Progenitor cell of endocrine pancreas (in vitro differentiated cells): Measurements from ENCODE around the gene UTP15. TPM values are rescaled to one million over a fixed set of nuclear protein-coding genes. Genes with fewer than 3 reads are reported as not detected.

Experiments
- DNase-seq: peaks from one replicate; pipeline ENCODE4 v3.0.0; 2021; ENCODE audit warnings: low spot score; ENCODE audit not compliant: unreplicated experiment
- H3K27ac Mint-ChIP-seq: 2 replicates; pipeline ENCODE4 v1.8.0; 2021; ENCODE audit warnings: mild to moderate bottlenecking, moderate library complexity, mixed read lengths
- H3K27me3 Mint-ChIP-seq: 2 replicates; pipeline ENCODE4 v1.8.0; 2021; ENCODE audit warnings: mixed read lengths
- H3K36me3 Mint-ChIP-seq: 2 replicates; pipeline ENCODE4 v1.8.0; 2022; ENCODE audit warnings: mixed read lengths; ENCODE audit not compliant: insufficient read depth
- H3K4me1 Mint-ChIP-seq: 2 replicates; pipeline ENCODE4 v1.8.0; 2021; ENCODE audit warnings: low read depth, mixed read lengths
- H3K4me3 Mint-ChIP-seq: 2 replicates; pipeline ENCODE4 v1.8.0; 2021; ENCODE audit warnings: low read depth, mild to moderate bottlenecking, moderate library complexity, mixed read lengths
- H3K9me3 Mint-ChIP-seq: 2 replicates; pipeline ENCODE4 v1.8.0; 2021; ENCODE audit warnings: low read depth, mixed read lengths
- CTCF ChIP-seq: fragments of 200-600 bp; sonication (generic); IDR thresholded peaks from one replicate; pipeline ENCODE4 v1.5.0; 2021; ENCODE audit warnings: antibody characterized with exemption, mild to moderate bottlenecking; ENCODE audit not compliant: unreplicated experiment
- total RNA-seq: library from RNA; stranded (reverse); gene quantifications from 2 replicates; pipeline ENCODE4 v1.2.1, GENCODE V29; 2021

Gene UTP15
- total RNA-seq, 1 donor from 2014 or later, result 20.6 TPM

DNA sequence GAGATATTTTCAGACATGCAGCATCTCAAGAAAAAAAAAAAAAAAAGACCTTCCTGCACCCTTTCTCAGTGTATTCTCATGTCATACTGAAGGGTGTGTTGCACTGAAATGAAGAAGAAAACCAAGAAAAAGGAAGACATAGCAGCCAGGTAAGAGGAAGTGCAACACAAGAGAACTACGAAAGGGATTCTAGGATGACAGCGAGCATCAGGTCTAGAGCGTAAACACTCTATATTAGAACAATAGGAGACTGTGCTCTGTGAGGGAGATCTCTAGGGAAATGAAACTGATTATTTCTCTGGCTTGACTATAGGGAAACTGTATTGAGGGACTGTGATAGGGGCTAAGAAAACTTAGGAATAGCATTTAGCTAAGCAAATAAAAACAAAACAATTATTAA lies 37.3 kb upstream of the UTP15 start:
- no peak overlapping the region for H3K27ac Mint-ChIP-seq
- no peak overlapping the region for H3K4me3 Mint-ChIP-seq
- no peaks in the 10 kb centered on the region for H3K27me3 Mint-ChIP-seq
- H3K4me1 Mint-ChIP-seq, result no peaks in the 10 kb centered on the region
- peaks cover 5% of the 10 kb centered on the region for H3K9me3 Mint-ChIP-seq
- DNase-seq, result no peak
- no peaks in the 10 kb centered on the region for H3K36me3 Mint-ChIP-seq
- no peak for TF ChIP-seq CTCF

- Mint-ChIP-seq H3K9me3 (peaks cover 5% of the 10 kb centered on the region), H3K27me3 (no peaks in the 10 kb centered on the region), H3K4me3 (no peak overlapping the region), H3K36me3 (no peaks in the 10 kb centered on the region), H3K27ac (no peak overlapping the region), H3K4me1 (no peaks in the 10 kb centered on the region)
- TF ChIP-seq CTCF, result no peak
- no peak for DNase-seq
Measured at GRCh38 chr5:73529081-73529480, 36.5 kb upstream of the UTP15 start.

- no peaks in the 10 kb centered on the region for H3K36me3 Mint-ChIP-seq
- DNase-seq, result no peak
- H3K27me3 Mint-ChIP-seq, result no peaks in the 10 kb centered on the region
- TF ChIP-seq CTCF, result no peak
- no peak overlapping the region for H3K4me3 Mint-ChIP-seq
- no peak overlapping the region for H3K27ac Mint-ChIP-seq
- H3K9me3 Mint-ChIP-seq, result peaks cover 5% of the 10 kb centered on the region
- no peaks in the 10 kb centered on the region for H3K4me1 Mint-ChIP-seq
Measured at GRCh38 chr5:73531356-73531755, 34.2 kb upstream of the UTP15 start.

GRCh38 chr5:73532195-73532594 lies 33.3 kb upstream of the UTP15 start:
- H3K9me3 Mint-ChIP-seq, result peaks cover 5% of the 10 kb centered on the region
- H3K36me3 Mint-ChIP-seq, result no peaks in the 10 kb centered on the region
- TF ChIP-seq CTCF, result no peak
- no peak overlapping the region for H3K4me3 Mint-ChIP-seq
- no peak for DNase-seq
- no peak overlapping the region for H3K27ac Mint-ChIP-seq
- H3K4me1 Mint-ChIP-seq, result no peaks in the 10 kb centered on the region
- no peaks in the 10 kb centered on the region for H3K27me3 Mint-ChIP-seq

DNA sequence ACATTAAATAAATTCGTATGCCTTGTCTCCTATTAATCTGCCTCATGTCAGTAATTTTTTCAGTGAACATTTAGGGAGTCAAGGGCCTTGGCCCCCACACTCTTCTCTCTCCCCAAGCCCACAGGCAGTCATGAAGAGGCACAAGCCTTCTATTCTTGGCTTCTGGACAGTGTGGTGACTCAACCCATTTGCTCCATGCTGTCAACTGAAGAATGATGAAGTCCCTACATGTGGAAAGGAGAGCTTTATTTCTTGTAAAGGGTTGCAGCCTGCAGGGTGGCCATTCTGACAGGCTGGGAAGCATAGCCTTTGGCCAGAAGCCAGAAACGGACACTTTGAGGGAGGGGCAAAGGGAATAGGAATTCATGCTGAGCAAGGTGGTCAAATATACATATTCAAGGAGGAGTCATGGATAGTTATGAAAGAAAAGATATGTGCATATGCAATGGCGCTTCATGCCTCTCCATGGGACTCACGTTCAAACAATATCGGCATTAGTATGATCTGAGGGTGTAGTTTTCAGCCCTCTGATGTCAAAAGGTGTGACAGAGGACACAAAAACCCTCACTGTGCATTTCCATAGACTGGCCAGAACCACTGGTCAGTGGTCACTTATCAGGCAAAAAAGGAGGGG lies 31.4 kb upstream of the UTP15 start:
- no peaks in the 10 kb centered on the region for H3K36me3 Mint-ChIP-seq
- DNase-seq, result no peak
- peaks cover 5% of the 10 kb centered on the region for H3K9me3 Mint-ChIP-seq
- no peak for TF ChIP-seq CTCF
- H3K4me3 Mint-ChIP-seq, result no peak overlapping the region
- no peaks in the 10 kb centered on the region for H3K27me3 Mint-ChIP-seq
- no peak overlapping the region for H3K27ac Mint-ChIP-seq
- H3K4me1 Mint-ChIP-seq, result no peaks in the 10 kb centered on the region
